Sigmoid colon (tissue), 4 donors: ENCODE measurements around the gene PREX1.

Experiments
- CTCF ChIP-seq, 4 experiments: fragments of 450-650 bp in 3 of 4; fragments of 200-600 bp in 1 of 4; IDR thresholded peaks; one replicate each; pipeline ENCODE4 v1.5.1; 2016 to 2019; ENCODE audit warnings: antibody characterized with exemption in 4 of 4, mild to moderate bottlenecking in 3 of 4, moderate library complexity in 2 of 4
- EP300 ChIP-seq, 4 donors: sonication (generic); formaldehyde crosslinking; IDR thresholded peaks; one replicate each; pipeline ENCODE4 v1.6.1; 2017; ENCODE audit warnings: antibody characterized with exemption in 4 of 4
- POLR2A ChIP-seq, 2 donors: fragments of 450-650 bp; IDR thresholded peaks; one replicate each; pipeline ENCODE4 v1.6.1; 2016; ENCODE audit warnings: antibody characterized with exemption in 2 of 2, mild to moderate bottlenecking in 2 of 2, moderate library complexity in 2 of 2
- POLR2AphosphoS5 ChIP-seq, 4 donors: sonication (generic); formaldehyde crosslinking; IDR thresholded peaks; one replicate each; pipeline ENCODE4 v1.6.1; 2017; ENCODE audit warnings: antibody characterized with exemption in 4 of 4

- TF ChIP-seq POLR2A (IDR thresholded peaks at IDR 0.05) (no peak), CTCF (IDR thresholded peaks at IDR 0.05) (no peak), POLR2AphosphoS5 (IDR thresholded peaks at IDR 0.05) (no peak), EP300 (IDR thresholded peaks at IDR 0.05) (no peak)
These were observed 44.9 kb downstream of the PREX1 start for GRCh38 chr20:48782901-48783308.
